Left ventricle myocardium inferior (tissue), 1 donor: ENCODE measurements around the gene SYT13. TPM values are rescaled to one million over a fixed set of nuclear protein-coding genes. Genes with fewer than 3 reads are reported as not detected.

ENCODE experiments used
- DNase-seq: peaks from one replicate; pipeline ENCODE4 v3.0.0-alpha.2; 2020
- H3K27ac ChIP-seq: fragments of 200-600 bp; replicated peaks from 2 replicates; pipeline ENCODE4 v1.8.0; 2021
- H3K27me3 ChIP-seq: fragments of 200-600 bp; 2 replicates; pipeline ENCODE4 v1.8.0; 2021; ENCODE audit warnings: low read depth
- H3K36me3 ChIP-seq: fragments of 200-600 bp; 2 replicates; pipeline ENCODE4 v1.8.0; 2021
- H3K4me1 ChIP-seq: fragments of 200-600 bp; 2 replicates; pipeline ENCODE4 v1.8.0; 2021
- H3K4me3 ChIP-seq: fragments of 200-600 bp; 2 replicates; pipeline ENCODE4 v1.8.0; 2021; ENCODE audit warnings: mild to moderate bottlenecking, moderate library complexity
- H3K9me3 ChIP-seq: fragments of 200-600 bp; replicated peaks from 2 replicates; pipeline ENCODE4 v1.8.0; 2021
- CTCF ChIP-seq: fragments of 200-600 bp; IDR thresholded peaks from 2 replicates; pipeline ENCODE4 v1.8.0; 2021; ENCODE audit warnings: antibody characterized with exemption, mild to moderate bottlenecking, borderline replicate concordance
- intact Hi-C: fragments of 100-400 bp; cut with micrococcal nuclease; formaldehyde crosslinking; loops from one replicate; pipeline ENCODE4 v1.11.0; 2022
- total RNA-seq: library from RNA; stranded (reverse); fragmentation: NEBNext Ultra II Directional; extraction: Animal tissue kit (Norgen Biotek cat#: 25700); gene quantifications from one replicate; pipeline ENCODE4 v1.2.1, GENCODE V29; 2021
- donor health status: DM: no; HTN: yes; CAD: no; lungs with severe emphysema.

SYT13 gene
- total RNA-seq, 1 donor from 2014 or later, result 5.9 TPM

GRCh38 chr11:45290586-45290985 is 4.4 kb upstream of the SYT13 start:
- intact Hi-C loops, result loop anchor here (5.0 kb wide), 2 partner anchors 178 to 363 kb away; no protein-coding TSS in a partner anchor
- Histone ChIP-seq H3K36me3 (no peaks in the 10 kb centered on the region), H3K27me3 (peaks cover 70% of the 10 kb centered on the region), H3K4me1 (peaks cover 9% of the 10 kb centered on the region), H3K9me3 (peaks cover 4% of the 10 kb centered on the region), H3K4me3 (no peak overlapping the region), H3K27ac (no peak overlapping the region)
- DNase-seq, result no peak
- no peak for TF ChIP-seq CTCF

GRCh38 chr11:45289369-45289768 is 3.2 kb upstream of the SYT13 start:
- no peak for TF ChIP-seq CTCF
- no peaks in the 10 kb centered on the region for H3K36me3 ChIP-seq
- peaks cover 82% of the 10 kb centered on the region for H3K27me3 ChIP-seq
- DNase-seq, result no peak
- peaks cover 10% of the 10 kb centered on the region for H3K4me1 ChIP-seq
- no peak overlapping the region for H3K4me3 ChIP-seq
- intact Hi-C loops, result no loop called here
- H3K9me3 ChIP-seq, result peaks cover 4% of the 10 kb centered on the region
- no peak overlapping the region for H3K27ac ChIP-seq

- peaks cover 89% of the 10 kb centered on the region for H3K27me3 ChIP-seq
- no peak overlapping the region for H3K4me3 ChIP-seq
- no peak overlapping the region for H3K27ac ChIP-seq
- intact Hi-C loops, result no loop called here
- no peak for TF ChIP-seq CTCF
- H3K4me1 ChIP-seq, result peaks cover 10% of the 10 kb centered on the region
- DNase-seq, result no peak
- no peaks in the 10 kb centered on the region for H3K36me3 ChIP-seq
- peaks cover 4% of the 10 kb centered on the region for H3K9me3 ChIP-seq
Observed at GRCh38 chr11:45288339-45288738, 2.2 kb upstream of the SYT13 start.

DNA sequence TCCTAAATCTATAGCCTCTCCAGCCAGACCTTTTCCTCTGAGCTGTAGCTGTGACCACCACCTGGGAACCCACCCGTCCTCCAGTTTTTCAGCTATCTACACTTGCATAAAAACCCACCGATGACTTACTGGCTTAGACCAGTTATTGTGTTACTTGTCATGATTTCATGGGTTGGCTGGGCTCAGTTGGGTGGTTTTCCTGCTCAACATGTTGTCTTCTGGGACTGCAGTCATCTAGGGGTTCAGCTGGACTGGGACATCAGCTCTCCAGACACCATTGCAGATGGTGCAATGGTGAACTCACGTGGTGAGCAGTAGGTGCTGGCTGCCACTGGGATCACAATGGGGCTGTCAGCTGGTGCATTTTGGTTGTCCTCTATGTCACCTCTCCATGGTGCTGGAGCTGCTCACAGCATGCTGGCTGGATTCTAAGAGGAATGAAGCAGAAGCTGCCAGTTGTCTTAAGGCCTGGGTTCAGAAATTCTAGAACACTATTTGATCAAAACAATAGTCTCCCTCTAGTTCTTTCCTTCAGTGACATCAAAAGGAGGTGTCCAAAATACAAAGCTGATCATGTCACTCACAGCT is 1.3 kb upstream of the SYT13 start:
- H3K4me3 ChIP-seq, result no peak overlapping the region
- DNase-seq, result no peak
- H3K36me3 ChIP-seq, result no peaks in the 10 kb centered on the region
- peaks cover 4% of the 10 kb centered on the region for H3K9me3 ChIP-seq
- intact Hi-C loops, result no loop called here
- no peak overlapping the region for H3K27ac ChIP-seq
- H3K4me1 ChIP-seq, result peaks cover 10% of the 10 kb centered on the region
- H3K27me3 ChIP-seq, result peaks cover 92% of the 10 kb centered on the region
- TF ChIP-seq CTCF, result no peak

- peaks cover 96% of the 10 kb centered on the region for H3K27me3 ChIP-seq
- peaks cover 10% of the 10 kb centered on the region for H3K4me1 ChIP-seq
- peaks cover 4% of the 10 kb centered on the region for H3K9me3 ChIP-seq
- no peaks in the 10 kb centered on the region for H3K36me3 ChIP-seq
- TF ChIP-seq CTCF, result no peak
- H3K27ac ChIP-seq, result no peak overlapping the region
- intact Hi-C loops, result no loop called here
- DNase-seq, result no peak
- peak overlapping the region; percentile 47 for H3K4me3 ChIP-seq
Observed at GRCh38 chr11:45285250-45285828, 802 bp downstream of the SYT13 start.
